Body of pancreas (tissue), 4 donors: Measurements from ENCODE around the gene CLN5.
"Not testable (repeated sequence)": the region's sequence is repeated elsewhere in the genome, so short reads cannot be mapped to it uniquely, and the experiment has no call there.

Experiments
- POLR2A ChIP-seq, 3 donors: fragments of 450-650 bp; IDR thresholded peaks; one replicate each; pipeline ENCODE4 v1.6.1; 2016; ENCODE audit warnings: antibody characterized with exemption in 3 of 3, mild to moderate bottlenecking in 2 of 3
- TF ChIP-seq, protein P1 (sequence below), 7 experiments: fragments of 450-650 bp in 4 of 7; fragments of 200-600 bp in 3 of 7; sonication (generic) in 3 of 7; IDR thresholded peaks; one replicate each; pipeline ENCODE4 v1.5.1; 2016 to 2019; ENCODE audit warnings: antibody characterized with exemption in 7 of 7

DNA sequence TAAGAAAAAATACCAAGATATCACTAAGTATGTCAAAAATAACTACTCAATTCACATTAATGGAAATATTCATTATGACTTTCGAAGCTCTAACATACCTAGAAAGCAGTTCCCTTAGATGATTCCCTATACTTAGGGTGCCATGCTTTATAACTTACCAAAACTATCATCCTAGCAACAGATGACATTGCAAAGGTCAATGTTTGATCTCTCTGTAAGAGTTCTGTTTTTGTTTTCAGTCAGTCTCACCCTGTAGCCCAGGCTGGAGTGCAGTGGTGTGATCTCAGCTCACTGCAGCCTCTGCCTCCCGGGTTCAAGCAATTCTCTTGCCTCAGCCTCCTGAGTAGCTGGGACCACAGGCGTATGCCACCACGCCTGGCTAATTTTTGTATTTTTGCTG, 16.5 kb downstream of the CLN5 start:
- TF ChIP-seq, protein P1, sequence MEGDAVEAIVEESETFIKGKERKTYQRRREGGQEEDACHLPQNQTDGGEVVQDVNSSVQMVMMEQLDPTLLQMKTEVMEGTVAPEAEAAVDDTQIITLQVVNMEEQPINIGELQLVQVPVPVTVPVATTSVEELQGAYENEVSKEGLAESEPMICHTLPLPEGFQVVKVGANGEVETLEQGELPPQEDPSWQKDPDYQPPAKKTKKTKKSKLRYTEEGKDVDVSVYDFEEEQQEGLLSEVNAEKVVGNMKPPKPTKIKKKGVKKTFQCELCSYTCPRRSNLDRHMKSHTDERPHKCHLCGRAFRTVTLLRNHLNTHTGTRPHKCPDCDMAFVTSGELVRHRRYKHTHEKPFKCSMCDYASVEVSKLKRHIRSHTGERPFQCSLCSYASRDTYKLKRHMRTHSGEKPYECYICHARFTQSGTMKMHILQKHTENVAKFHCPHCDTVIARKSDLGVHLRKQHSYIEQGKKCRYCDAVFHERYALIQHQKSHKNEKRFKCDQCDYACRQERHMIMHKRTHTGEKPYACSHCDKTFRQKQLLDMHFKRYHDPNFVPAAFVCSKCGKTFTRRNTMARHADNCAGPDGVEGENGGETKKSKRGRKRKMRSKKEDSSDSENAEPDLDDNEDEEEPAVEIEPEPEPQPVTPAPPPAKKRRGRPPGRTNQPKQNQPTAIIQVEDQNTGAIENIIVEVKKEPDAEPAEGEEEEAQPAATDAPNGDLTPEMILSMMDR (IDR thresholded peaks at IDR 0.05) = not testable (repeated sequence)
- TF ChIP-seq POLR2A (IDR thresholded peaks at IDR 0.05) = not testable (repeated sequence)
